Esophagus (tissue), 2 donors: ENCODE data around the gene TMEM209. TPM values are rescaled to one million over a fixed set of nuclear protein-coding genes. Genes with fewer than 3 reads are reported as not detected.

Experiments
- H3K27ac ChIP-seq, 2 donors: one replicate each; pipeline ENCODE4 v1.5.1; 2013; ENCODE audit warnings: low read depth in 2 of 2, mild to moderate bottlenecking in 2 of 2, inconsistent platforms in 1 of 2, low read length in 1 of 2, moderate library complexity in 1 of 2
- H3K27me3 ChIP-seq, 2 donors: one replicate each; pipeline ENCODE4 v1.6.1; 2013; ENCODE audit warnings: low read length in 2 of 2, control low read depth in 1 of 2, mild to moderate bottlenecking in 1 of 2; ENCODE audit not compliant: insufficient read depth in 2 of 2, control insufficient read depth in 1 of 2
- H3K36me3 ChIP-seq, 2 donors: one replicate each; pipeline ENCODE4 v1.6.1; 2013; ENCODE audit warnings: low read length in 1 of 2; ENCODE audit not compliant: control insufficient read depth in 2 of 2, insufficient read depth in 2 of 2
- H3K4me1 ChIP-seq, 2 donors: one replicate each; pipeline ENCODE4 v1.6.1; 2013; ENCODE audit warnings: low read length in 1 of 2; ENCODE audit not compliant: control insufficient read depth in 2 of 2, insufficient read depth in 2 of 2
- H3K4me3 ChIP-seq, 2 donors: one replicate each; pipeline ENCODE4 v1.5.1; 2013; ENCODE audit warnings: low read length in 2 of 2, mild to moderate bottlenecking in 2 of 2, low read depth in 1 of 2, moderate library complexity in 1 of 2
- H3K9me3 ChIP-seq, 2 donors: one replicate each; pipeline ENCODE4 v1.6.1; 2013; ENCODE audit warnings: mild to moderate bottlenecking in 2 of 2, low read depth in 1 of 2, low read length in 1 of 2, moderate library complexity in 1 of 2; ENCODE audit not compliant: control insufficient read depth in 2 of 2, insufficient read depth in 1 of 2
- WGBS, 2 donors: extraction: QIAGEN DNeasy Blood & Tissue Kit; methylation state at CpG; one replicate each; pipeline ENCODE4 v1.1.7; 2013; 5-methylcytosine and 5-hydroxymethylcytosine counted together
- polyA plus RNA-seq, 2 donors: library from polyadenylated mRNA; stranded (reverse); fragments of 200-250 nt; gene quantifications; one replicate each; pipeline ENCODE4 v1.2.3, GENCODE V29; 2013
- donor health status: healthy with polysubstance abuse.
- donor health status: Bipolar disorder and iron deficiency.

The TMEM209 gene
- polyA plus RNA-seq, 2 donors: 4.0 to 4.2 TPM

DNA sequence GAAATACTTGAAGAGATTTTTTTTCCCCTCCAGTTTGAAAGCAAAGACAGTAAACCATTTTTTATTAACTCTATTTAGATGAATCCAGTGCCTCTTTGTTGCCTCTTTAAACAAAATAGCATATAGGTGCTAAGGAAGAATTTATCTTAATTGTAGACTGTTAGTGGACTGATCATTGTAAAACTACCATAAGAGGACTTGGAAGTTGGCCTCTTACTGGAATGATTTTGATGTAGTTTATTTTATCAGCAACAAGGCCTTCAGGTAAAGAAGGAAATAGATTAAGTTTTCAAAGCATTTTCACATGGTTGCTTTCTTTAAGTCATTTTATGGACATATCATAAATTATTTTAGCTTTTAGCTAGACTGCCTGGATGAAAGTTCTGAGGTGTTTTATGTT, 81.7 kb downstream of the TMEM209 start:
- no peak overlapping the region for H3K4me3 ChIP-seq
- H3K9me3 ChIP-seq: no peaks in the 10 kb centered on the region
- no peaks in the 10 kb centered on the region for H3K4me1 ChIP-seq
- H3K27me3 ChIP-seq: no peaks in the 10 kb centered on the region
- no peak overlapping the region for H3K27ac ChIP-seq
- H3K36me3 ChIP-seq: peaks cover 7% of the 10 kb centered on the region in 2 donors

DNA sequence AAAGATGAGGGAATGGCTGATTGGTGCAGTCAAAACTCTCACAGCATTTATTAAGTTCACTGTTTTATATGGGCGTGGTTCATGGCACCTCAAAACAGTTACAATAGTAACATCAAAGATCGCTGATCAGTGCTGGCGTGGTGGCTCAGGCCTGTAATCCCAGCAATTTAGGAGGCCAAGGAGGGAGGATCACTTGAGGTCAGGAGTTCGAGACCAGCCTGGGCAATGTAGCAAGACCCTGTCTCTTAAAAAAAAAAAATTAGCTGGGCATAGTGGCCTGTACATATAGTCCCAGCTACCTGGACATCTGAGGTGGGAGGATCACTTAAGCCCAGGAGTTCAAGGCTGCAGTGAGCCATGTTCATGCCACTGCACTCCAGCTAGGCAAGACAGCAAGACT, 86.4 kb downstream of the TMEM209 start:
- Histone ChIP-seq H3K27ac (no peak overlapping the region), H3K36me3 (peaks cover 0 to 7% of the 10 kb centered on the region in 2 donors), H3K9me3 (no peaks in the 10 kb centered on the region), H3K4me3 (no peak overlapping the region), H3K4me1 (no peaks in the 10 kb centered on the region), H3K27me3 (no peaks in the 10 kb centered on the region)
- WGBS, 2 donors: 91 to 97% methylated on average over 4 of the region's 4 CpGs

DNA sequence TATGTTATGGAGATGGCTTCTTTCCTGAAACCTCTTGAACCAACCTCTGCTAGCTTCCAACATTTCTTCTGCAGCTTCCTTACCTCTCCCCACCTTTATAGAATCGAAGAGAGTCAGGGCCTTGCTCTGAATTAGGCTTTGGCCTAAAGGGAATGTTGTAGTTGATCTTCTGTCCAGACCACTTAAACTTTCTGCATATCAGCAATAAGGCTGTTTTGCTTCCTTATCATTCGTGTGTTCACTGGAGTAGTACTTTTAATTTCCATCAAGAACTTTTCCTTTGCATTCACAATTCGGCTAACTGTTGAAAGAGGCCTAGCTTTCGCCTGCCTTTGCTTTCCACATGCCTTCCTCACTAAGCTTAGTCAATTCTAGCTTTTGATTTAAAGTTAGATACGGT, 86.9 kb downstream of the TMEM209 start:
- no peak overlapping the region for H3K4me3 ChIP-seq
- WGBS, 2 donors: 83 to 95% methylated on average over 5 of the region's 5 CpGs

DNA sequence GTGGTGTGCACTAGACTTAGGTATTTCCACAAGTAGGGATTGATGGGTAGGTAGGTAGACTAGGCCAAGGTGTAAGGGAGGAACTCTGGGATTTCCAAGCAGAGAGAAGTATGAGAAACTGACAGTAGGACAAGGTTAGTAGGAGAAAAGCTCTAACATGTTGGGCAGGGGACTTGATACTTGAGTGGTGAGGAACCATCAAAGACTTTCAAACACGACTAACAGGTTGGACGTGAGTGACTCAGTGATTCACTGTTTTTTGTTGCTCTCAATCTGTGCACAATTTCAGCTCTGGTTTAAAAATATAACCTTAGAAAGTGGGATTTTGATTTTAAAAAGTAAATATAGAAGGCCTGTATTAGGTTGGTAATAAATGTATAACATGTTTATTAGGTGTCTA, 90.4 kb downstream of the TMEM209 start:
- H3K27ac ChIP-seq: peak overlapping the region in 1 of 2 donors; percentile 13
- 62 to 73% methylated on average over 2 of the region's 2 CpGs for WGBS, 2 donors
- no peaks in the 10 kb centered on the region for H3K36me3 ChIP-seq
- no peaks in the 10 kb centered on the region for H3K4me1 ChIP-seq
- no peaks in the 10 kb centered on the region for H3K27me3 ChIP-seq
- H3K4me3 ChIP-seq: no peak overlapping the region
- no peaks in the 10 kb centered on the region for H3K9me3 ChIP-seq

More for the DNA sequence above, 86.9 kb downstream of the TMEM209 start:
- H3K27ac ChIP-seq: no peak overlapping the region
- peaks cover 0 to 7% of the 10 kb centered on the region in 2 donors for H3K36me3 ChIP-seq
- no peaks in the 10 kb centered on the region for H3K4me1 ChIP-seq
- no peaks in the 10 kb centered on the region for H3K27me3 ChIP-seq
- no peaks in the 10 kb centered on the region for H3K9me3 ChIP-seq

Other genes with a start within 250 kb of the TMEM209 start
- gene ZC3HC1, start 154.0 kb downstream of the TMEM209 start, polyA plus RNA-seq: 1 to 10 TPM; 6.5 to 7.2 TPM
- gene KLHDC10, start 134.9 kb downstream of the TMEM209 start, polyA plus RNA-seq: 1 to 10 TPM; 6.6 to 7.3 TPM
- not detected for gene SSMEM1, start 2.5 kb upstream of the TMEM209 start, polyA plus RNA-seq
- under 1 TPM; 0.14 to 0.37 TPM for gene CPA2, start 61.5 kb upstream of the TMEM209 start, polyA plus RNA-seq
- 10 to 100 TPM in 1 of 2 donors, 1 to 10 TPM in 1; 8.4 to 41.2 TPM for gene CPA4, start 87.8 kb upstream of the TMEM209 start, polyA plus RNA-seq
- under 1 TPM; 0.01 to 0.04 TPM for gene CPA5, start 139.4 kb upstream of the TMEM209 start, polyA plus RNA-seq
- gene CPA1, start 175.1 kb upstream of the TMEM209 start, polyA plus RNA-seq: 1 to 10 TPM in 1 of 2 donors, under 1 TPM in 1; 0.20 to 1.1 TPM
- 1 to 10 TPM; 2.3 to 2.5 TPM for gene CEP41, start 235.6 kb upstream of the TMEM209 start, polyA plus RNA-seq